Measurements from ENCODE around the gene PODNL1. TPM values are rescaled to one million over a fixed set of nuclear protein-coding genes. Genes with fewer than 3 reads are reported as not detected.
A peak's percentile ranks its signal among the peaks of the same experiment; 100 is the strongest.
"Not testable (repeated sequence)": the region's sequence is repeated elsewhere in the genome, so short reads cannot be mapped to it uniquely, and the experiment has no call there.

PODNL1 gene
- total RNA-seq, 6 donors from 2014 or later = 1.5 to 4.3 (median 2.5) TPM

GRCh38 chr19:13923194-13923987 lies 14.8 kb downstream of the PODNL1 start:
- WGBS, 2 donors = 96 to 97% methylated on average over 28 of the region's 28 CpGs
- peaks cover 0 to 12% (median 7%) of the 10 kb centered on the region in 4 donors for H3K4me1 ChIP-seq
- no peak for ATAC-seq (ENCODE audit: low FRiP score in 2 of 2)

GRCh38 chr19:13922118-13922517 lies 16.1 kb downstream of the PODNL1 start:
- not testable (repeated sequence) for H3K27ac ChIP-seq; ATAC-seq (ENCODE audit: low FRiP score in 2 of 2); DNase-seq; H3K27me3 ChIP-seq; H3K4me3 ChIP-seq; H3K9me3 ChIP-seq
- WGBS, 2 donors = 94 to 98% methylated on average over 5 to 6 of the region's 6 CpGs
- Histone ChIP-seq H3K4me1 (peaks cover 3 to 20% (median 13%) of the 10 kb centered on the region in 4 donors), H3K36me3 (peaks cover 8 to 88% (median 55%) of the 10 kb centered on the region in 4 donors)

More at GRCh38 chr19:13923194-13923987, 14.8 kb downstream of the PODNL1 start:
- no peak overlapping the region for H3K4me3 ChIP-seq
- peaks cover 8 to 93% (median 61%) of the 10 kb centered on the region in 4 donors for H3K36me3 ChIP-seq
- no peaks in the 10 kb centered on the region for H3K27me3 ChIP-seq
- H3K27ac ChIP-seq = no peak overlapping the region
- TF ChIP-seq POLR2AphosphoS5 (IDR thresholded peaks at IDR 0.05) (no peak), CTCF (IDR thresholded peaks at IDR 0.05) (no peak), EP300 (IDR thresholded peaks at IDR 0.05) (no peak), POLR2A (IDR thresholded peaks at IDR 0.05) (no peak)
- peak in 1 of 2 donors; percentile 63 for DNase-seq
- peaks cover 0 to 5% (median 2%) of the 10 kb centered on the region in 4 donors for H3K9me3 ChIP-seq

- Histone ChIP-seq H3K4me1 (peaks cover 0 to 17% (median 8%) of the 10 kb centered on the region in 4 donors), H3K9me3 (peaks cover 0 to 5% (median 2%) of the 10 kb centered on the region in 4 donors), H3K27ac (no peak overlapping the region), H3K4me3 (no peak overlapping the region), H3K36me3 (peaks cover 8 to 88% (median 52%) of the 10 kb centered on the region in 4 donors), H3K27me3 (no peaks in the 10 kb centered on the region)
- TF ChIP-seq CTCF (IDR thresholded peaks at IDR 0.05) (no peak), POLR2AphosphoS5 (IDR thresholded peaks at IDR 0.05) (no peak), EP300 (IDR thresholded peaks at IDR 0.05) (no peak), POLR2A (IDR thresholded peaks at IDR 0.05) (no peak)
- peak; percentile 28 to 59 for ATAC-seq (ENCODE audit: low FRiP score in 2 of 2)
- DNase-seq = peak in 1 of 2 donors; percentile 51
- 89 to 97% methylated on average over 1 to 2 of the region's 2 CpGs for WGBS, 2 donors
Observed at GRCh38 chr19:13920940-13921747, 17.1 kb downstream of the PODNL1 start.

GRCh38 chr19:13920524-13920923 lies 17.7 kb downstream of the PODNL1 start:
- WGBS, 2 donors = 97 to 100% methylated on average over 2 to 11 of the region's 11 CpGs
- DNase-seq (peak in 1 of 2 donors; percentile 54), ATAC-seq (ENCODE audit: low FRiP score in 2 of 2) (no peak)
- Histone ChIP-seq H3K4me1 (peaks cover 0 to 16% (median 7%) of the 10 kb centered on the region in 4 donors), H3K27me3 (no peaks in the 10 kb centered on the region), H3K36me3 (peaks cover 8 to 89% (median 57%) of the 10 kb centered on the region in 4 donors), H3K9me3 (peaks cover 0 to 5% (median 2%) of the 10 kb centered on the region in 4 donors), H3K27ac (no peak overlapping the region), H3K4me3 (no peak overlapping the region)
- TF ChIP-seq EP300 (IDR thresholded peaks at IDR 0.05) (no peak), CTCF (IDR thresholded peaks at IDR 0.05) (no peak), POLR2AphosphoS5 (IDR thresholded peaks at IDR 0.05) (no peak), POLR2A (IDR thresholded peaks at IDR 0.05) (no peak)

Data from upper lobe of left lung (tissue), 6 donors.